Measurements from ENCODE around the gene SLC6A20. TPM values are rescaled to one million over a fixed set of nuclear protein-coding genes. Genes with fewer than 3 reads are reported as not detected.

The SLC6A20 gene
- total RNA-seq, 1 experiment from 2014 or later = 0.09 TPM

DNA sequence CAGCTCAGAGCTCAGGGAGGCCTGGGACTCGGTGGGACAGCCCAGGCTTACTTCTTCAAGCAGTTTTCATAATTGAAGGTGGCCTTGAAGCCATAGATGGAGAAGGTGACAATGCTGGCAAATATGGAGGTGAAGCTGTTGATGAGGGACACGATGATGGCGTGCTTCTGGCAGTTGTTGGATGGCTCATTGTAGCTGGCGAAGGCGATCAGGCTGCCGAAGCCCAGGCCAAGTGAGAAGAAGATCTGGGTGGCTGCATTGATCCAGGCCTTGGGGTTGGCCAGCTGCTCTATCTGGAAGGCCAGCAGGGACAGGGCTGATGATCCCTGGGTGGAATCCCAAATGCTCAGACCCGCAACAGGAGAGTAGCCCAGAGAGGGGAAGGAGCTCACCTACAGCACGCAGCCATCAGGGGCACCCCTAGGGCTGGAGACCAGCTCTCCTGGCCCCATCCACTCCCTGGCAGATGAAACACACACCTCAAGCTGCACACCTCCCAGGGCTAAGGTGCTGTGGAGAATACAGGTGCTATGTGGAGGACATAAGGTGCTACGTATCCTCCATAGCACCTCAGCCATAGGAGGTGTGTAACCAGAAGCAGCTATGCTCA is 25.1 kb downstream of the SLC6A20 start:
- no peak for DNase-seq
- Mint-ChIP-seq H3K36me3 (ENCODE audit: insufficient read depth in 1 of 3, low read depth in 3 of 3) (peaks cover 0 to 11% (median 2%) of the 10 kb centered on the region in 3 experiments; a peak in 4 of 7 replicates), H3K9me3 (peaks cover 8 to 13% of the 10 kb centered on the region in 2 experiments; a peak in 4 of 5 replicates), H3K27me3 (ENCODE audit: low read depth) (peaks cover 6% of the 10 kb centered on the region), H3K27ac (no peak overlapping the region), H3K4me1 (peaks cover 8 to 12% of the 10 kb centered on the region in 2 experiments), H3K4me3 (no peak overlapping the region)
- H3T11ph ChIP-seq (ENCODE audit: low read length) = no peak overlapping the region
- no peak overlapping the region for H3K14ac ChIP-seq (ENCODE audit: insufficient read depth, low read length)
- no peak overlapping the region for H3K18ac ChIP-seq (ENCODE audit: insufficient read length, low read depth, low read length)
- H3K4me2 ChIP-seq (ENCODE audit: insufficient read depth, insufficient read length, low read length) = no peak overlapping the region
- H4K91ac ChIP-seq (ENCODE audit: insufficient read length, low read depth, low read length) = no peak overlapping the region
- H4K5ac ChIP-seq (ENCODE audit: insufficient read length, low read depth, low read length) = no peak overlapping the region
- no peaks in the 10 kb centered on the region for H3K79me1 ChIP-seq (ENCODE audit: insufficient read depth, low read depth, low read length, poor library complexity, severe bottlenecking)
- H2BK20ac ChIP-seq (ENCODE audit: low read depth, low read length, poor library complexity, severe bottlenecking) = no peak overlapping the region
- no peak overlapping the region for H3K4ac ChIP-seq (ENCODE audit: low read depth, low read length)
- H3K23ac ChIP-seq (ENCODE audit: insufficient read length, low read depth, low read length) = no peak overlapping the region
- H3K9me3 ChIP-seq (ENCODE audit: control insufficient read depth, low read depth, low read length) = no peaks in the 10 kb centered on the region
- no peak overlapping the region for H3K9ac ChIP-seq (ENCODE audit: extremely low read depth, insufficient read length, low read length)
- no peak overlapping the region for H3K56ac ChIP-seq (ENCODE audit: insufficient read length, low read depth, low read length)
- TF ChIP-seq, protein P1, sequence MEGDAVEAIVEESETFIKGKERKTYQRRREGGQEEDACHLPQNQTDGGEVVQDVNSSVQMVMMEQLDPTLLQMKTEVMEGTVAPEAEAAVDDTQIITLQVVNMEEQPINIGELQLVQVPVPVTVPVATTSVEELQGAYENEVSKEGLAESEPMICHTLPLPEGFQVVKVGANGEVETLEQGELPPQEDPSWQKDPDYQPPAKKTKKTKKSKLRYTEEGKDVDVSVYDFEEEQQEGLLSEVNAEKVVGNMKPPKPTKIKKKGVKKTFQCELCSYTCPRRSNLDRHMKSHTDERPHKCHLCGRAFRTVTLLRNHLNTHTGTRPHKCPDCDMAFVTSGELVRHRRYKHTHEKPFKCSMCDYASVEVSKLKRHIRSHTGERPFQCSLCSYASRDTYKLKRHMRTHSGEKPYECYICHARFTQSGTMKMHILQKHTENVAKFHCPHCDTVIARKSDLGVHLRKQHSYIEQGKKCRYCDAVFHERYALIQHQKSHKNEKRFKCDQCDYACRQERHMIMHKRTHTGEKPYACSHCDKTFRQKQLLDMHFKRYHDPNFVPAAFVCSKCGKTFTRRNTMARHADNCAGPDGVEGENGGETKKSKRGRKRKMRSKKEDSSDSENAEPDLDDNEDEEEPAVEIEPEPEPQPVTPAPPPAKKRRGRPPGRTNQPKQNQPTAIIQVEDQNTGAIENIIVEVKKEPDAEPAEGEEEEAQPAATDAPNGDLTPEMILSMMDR (conservative IDR thresholded peaks at IDR 0.05) = no peak
- H2BK120ac ChIP-seq (ENCODE audit: low read depth, low read length, poor library complexity, severe bottlenecking) = no peak overlapping the region
- H3K27ac ChIP-seq (ENCODE audit: insufficient read length, low read depth, low read length) = no peak overlapping the region
- no peaks in the 10 kb centered on the region for H3K79me2 ChIP-seq (ENCODE audit: insufficient read depth, low read length)
- H2BK15ac ChIP-seq (ENCODE audit: low read depth, low read length) = no peak overlapping the region
- no CpG with 5 or more reads among the region's 9 CpGs for WGBS (ENCODE audit: extremely low coverage, insufficient read length, low lambda C conversion rate)
- H3K23me2 ChIP-seq (ENCODE audit: insufficient read length, low read depth, low read length, poor library complexity, severe bottlenecking) = no peaks in the 10 kb centered on the region
- no peak overlapping the region for H2AFZ ChIP-seq (ENCODE audit: low read length)
- no peaks in the 10 kb centered on the region for H3K27me3 ChIP-seq (ENCODE audit: insufficient read depth, low read length)
- no peak overlapping the region for H2AK5ac ChIP-seq (ENCODE audit: insufficient read length, low read length)
- H3K4me1 ChIP-seq (ENCODE audit: insufficient read depth, low read length) = no peaks in the 10 kb centered on the region
- H2BK5ac ChIP-seq (ENCODE audit: insufficient read length, low read length) = no peak overlapping the region
- H4K8ac ChIP-seq (replicated peaks; ENCODE audit: insufficient read length, low read depth, low read length) = no peak overlapping the region
- H4K20me1 ChIP-seq (ENCODE audit: control insufficient read depth, insufficient read depth, insufficient read length) = no peaks in the 10 kb centered on the region
- no peak overlapping the region for H2BK12ac ChIP-seq (ENCODE audit: insufficient read length, low read depth, low read length)
